ENCODE data around the gene ATG101. TPM values are rescaled to one million over a fixed set of nuclear protein-coding genes. Genes with fewer than 3 reads are reported as not detected.

The ATG101 gene
- total RNA-seq, 4 donors from 2014 or later = 33.6 to 65.5 (median 52.6) TPM

DNA sequence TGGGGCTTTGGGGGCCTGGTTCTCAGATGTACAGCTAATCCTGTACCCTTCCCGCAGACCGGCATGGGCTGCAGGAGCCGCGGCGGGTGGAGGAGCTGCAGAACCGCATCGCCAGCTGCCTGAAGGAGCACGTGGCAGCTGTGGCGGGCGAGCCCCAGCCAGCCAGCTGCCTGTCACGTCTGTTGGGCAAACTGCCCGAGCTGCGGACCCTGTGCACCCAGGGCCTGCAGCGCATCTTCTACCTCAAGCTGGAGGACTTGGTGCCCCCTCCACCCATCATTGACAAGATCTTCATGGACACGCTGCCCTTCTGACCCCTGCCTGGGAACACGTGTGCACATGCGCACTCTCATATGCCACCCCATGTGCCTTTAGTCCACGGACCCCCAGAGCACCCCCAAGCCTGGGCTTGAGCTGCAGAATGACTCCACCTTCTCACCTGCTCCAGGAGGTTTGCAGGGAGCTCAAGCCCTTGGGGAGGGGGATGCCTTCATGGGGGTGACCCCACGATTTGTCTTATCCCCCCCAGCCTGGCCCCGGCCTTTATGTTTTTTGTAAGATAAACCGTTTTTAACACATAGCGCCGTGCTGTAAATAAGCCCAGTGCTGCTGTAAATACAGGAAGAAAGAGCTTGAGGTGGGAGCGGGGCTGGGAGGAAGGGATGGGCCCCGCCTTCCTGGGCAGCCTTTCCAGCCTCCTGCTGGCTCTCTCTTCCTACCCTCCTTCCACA is 11.0 kb upstream of the ATG101 start:
- no peak for DNase-seq (ENCODE audit: low spot score)

DNA sequence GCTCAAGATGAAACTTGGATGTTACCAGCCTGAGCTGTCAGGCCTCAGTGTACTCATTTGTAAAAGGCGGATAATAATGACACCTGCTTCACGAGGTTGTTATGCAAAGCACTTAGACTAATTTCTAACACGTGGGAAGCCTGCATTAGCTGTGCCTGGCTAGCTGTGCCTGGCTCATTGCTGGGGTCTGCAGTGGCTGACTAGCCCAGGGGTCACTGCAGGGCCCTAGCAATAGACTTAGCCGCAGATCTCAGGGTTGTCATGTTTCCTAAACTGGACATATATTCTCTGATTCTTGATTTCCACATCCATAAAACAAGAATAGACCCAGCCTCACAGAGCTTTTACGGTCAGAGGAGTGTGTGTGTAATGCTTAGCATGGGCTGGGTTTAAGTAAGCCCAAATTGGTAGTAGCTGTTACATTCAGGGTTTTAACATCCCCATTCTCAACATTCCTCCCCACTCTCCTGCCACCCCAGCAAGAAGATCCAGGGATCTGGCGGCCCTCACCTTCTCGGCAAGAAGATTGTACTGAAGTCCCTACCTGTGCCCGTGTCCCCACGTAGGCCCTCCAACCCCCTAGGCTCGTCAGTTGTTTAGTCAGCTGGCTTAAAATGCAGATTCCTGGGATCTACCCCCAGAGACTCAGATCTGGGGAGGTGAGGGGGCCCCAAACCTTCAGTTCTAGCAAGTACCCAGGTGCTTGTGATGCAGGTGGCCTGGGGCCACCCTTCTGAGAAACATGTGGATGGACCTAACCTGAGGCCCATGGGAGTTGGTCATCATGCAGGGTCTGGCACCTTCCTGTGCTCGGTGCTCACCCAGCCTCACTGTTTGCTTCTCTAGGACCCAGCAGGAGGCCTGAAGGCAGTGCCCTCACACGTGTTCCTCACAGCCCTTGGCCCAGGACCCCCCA is 9.9 kb upstream of the ATG101 start:
- ATAC-seq (ENCODE audit: low FRiP score) (peak; percentile 32), DNase-seq (ENCODE audit: low spot score) (no peak)
- TF ChIP-seq, protein P1, sequence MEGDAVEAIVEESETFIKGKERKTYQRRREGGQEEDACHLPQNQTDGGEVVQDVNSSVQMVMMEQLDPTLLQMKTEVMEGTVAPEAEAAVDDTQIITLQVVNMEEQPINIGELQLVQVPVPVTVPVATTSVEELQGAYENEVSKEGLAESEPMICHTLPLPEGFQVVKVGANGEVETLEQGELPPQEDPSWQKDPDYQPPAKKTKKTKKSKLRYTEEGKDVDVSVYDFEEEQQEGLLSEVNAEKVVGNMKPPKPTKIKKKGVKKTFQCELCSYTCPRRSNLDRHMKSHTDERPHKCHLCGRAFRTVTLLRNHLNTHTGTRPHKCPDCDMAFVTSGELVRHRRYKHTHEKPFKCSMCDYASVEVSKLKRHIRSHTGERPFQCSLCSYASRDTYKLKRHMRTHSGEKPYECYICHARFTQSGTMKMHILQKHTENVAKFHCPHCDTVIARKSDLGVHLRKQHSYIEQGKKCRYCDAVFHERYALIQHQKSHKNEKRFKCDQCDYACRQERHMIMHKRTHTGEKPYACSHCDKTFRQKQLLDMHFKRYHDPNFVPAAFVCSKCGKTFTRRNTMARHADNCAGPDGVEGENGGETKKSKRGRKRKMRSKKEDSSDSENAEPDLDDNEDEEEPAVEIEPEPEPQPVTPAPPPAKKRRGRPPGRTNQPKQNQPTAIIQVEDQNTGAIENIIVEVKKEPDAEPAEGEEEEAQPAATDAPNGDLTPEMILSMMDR (IDR thresholded peaks at IDR 0.05) = no peak

More for the DNA sequence above, 11.0 kb upstream of the ATG101 start:
- ATAC-seq (ENCODE audit: low FRiP score) = peak; percentile 21
- TF ChIP-seq, protein P1 (IDR thresholded peaks at IDR 0.05) = no peak

DNA sequence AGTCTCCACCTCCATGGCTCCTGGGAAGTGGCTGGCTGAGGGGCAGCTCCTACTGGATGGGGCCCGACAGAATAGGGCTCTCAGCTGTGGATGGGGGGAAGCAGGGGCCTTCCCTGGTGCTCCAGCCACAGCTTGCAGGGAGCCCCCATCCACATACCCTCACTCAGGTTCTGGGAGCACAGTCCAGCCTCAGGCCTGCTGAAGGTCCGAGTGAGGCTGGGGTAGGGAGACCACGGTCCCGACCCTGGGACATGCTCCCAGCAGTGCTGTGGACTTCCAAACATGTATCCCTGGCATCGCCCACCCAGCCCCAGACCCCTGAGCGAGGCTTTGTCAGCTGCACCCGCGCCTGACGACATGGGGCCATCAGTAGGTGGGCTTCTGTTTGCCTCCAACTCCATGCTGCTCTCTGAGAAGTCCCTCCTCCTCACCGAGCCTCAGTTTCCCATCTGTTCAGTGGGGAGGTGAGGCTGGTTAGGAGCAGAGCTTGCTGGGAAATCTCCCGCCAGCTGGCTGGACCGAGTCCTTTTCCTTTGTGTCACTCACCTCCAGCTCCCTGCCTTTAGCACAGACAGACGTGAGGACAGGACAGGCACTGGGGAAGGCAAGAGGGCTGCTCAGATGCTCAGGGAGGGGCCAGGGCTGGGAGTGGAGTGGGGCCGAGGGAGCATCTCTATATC is 9.1 kb upstream of the ATG101 start:
- TF ChIP-seq, protein P1 (IDR thresholded peaks at IDR 0.05) = no peak
- ATAC-seq (ENCODE audit: low FRiP score) (peak; percentile 1), DNase-seq (ENCODE audit: low spot score) (no peak)

DNA sequence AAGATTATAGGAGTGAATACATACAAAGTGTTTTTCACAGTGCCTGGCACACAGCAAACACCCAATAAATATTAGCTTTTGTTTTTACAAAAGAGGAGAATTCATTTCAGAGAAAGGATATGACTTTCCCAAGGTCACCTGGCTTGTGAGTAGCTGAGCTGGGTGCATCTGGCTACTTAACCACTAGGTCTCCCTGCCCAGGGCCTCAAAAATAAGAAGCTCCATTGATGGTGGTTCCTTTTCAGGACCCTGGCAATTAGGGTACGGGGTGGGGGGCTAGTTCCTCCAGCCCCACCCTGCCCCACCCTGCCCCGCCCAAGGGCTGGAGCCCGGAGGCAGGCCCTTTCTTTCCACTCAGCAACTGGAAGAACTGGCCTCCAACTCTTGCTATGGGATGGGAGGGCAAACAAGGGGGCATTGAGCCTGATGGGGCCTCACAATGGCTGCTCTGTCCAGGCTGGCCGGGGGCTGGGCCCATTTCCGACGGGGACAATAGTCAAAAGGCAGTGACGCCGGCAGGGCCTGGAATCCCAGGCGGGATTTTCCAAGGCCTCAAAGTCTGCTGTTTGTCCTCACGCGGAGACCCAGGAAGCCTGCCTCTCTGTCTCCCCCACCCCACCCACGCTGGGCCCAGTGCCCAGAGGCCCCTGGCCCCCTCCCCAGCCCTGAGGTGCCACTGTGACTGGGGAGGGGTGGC is 8.2 kb upstream of the ATG101 start:
- TF ChIP-seq, protein P1 (IDR thresholded peaks at IDR 0.05) = no peak
- ATAC-seq (ENCODE audit: low FRiP score) (no peak), DNase-seq (ENCODE audit: low spot score) (no peak)

DNA sequence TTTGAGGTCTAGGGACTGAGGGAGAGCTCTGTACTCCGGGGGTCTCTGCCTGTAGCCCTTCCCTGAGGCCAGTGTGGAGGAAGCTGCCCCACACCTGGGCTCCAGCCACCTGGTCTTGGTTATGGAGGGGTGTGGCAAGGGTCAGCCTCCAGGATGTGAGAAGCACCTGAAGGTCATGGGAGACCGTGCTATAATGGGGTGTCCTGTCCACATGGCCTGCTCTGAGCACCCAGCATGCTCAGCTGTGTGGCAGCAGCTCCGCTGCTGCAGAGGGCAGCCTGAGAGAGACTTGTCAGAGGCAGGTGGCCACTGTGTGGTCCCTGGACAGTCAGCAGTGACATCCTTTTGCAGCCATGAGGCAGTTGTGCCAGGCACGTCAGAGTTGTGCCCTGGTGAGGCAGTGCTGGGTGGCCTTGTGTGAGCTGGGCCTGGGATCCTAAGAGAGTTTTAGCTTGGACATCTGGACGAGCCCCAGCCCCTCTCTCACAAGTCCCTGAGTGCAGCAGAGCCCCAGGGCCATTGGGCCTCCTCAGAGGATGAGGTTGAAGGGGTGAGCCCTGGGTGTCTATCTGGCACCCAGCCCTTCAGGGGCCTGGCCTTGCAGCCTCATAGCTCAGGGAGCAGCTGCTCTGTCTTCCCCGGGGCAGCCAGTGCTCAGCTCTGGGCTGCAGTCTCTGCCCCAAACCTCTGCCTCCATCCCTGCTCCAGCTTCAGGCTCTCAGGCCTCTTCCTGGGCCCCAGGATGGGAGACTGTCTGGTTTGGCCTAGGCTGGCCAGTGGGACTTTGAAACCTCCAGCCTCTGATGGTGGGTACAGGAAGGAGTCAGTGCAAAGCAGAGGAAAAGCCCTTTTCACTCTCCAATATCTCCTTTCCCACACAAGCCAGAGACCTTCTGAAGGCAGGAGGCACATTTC is 7.4 kb upstream of the ATG101 start:
- ATAC-seq (ENCODE audit: low FRiP score) (no peak), DNase-seq (ENCODE audit: low spot score) (no peak)
- TF ChIP-seq, protein P1 (IDR thresholded peaks at IDR 0.05) = no peak
